ENCODE results near the gene ZG16. TPM values are rescaled to one million over a fixed set of nuclear protein-coding genes. Genes with fewer than 3 reads are reported as not detected.
"Not testable (repeated sequence)": the region's sequence is repeated elsewhere in the genome, so short reads cannot be mapped to it uniquely, and the experiment has no call there.

Gene ZG16
- total and polyA plus RNA-seq, 9 of the 15 experiments (the other 6 are each of a cell fraction or from before 2014, with no cell fraction given), result 0.04 TPM; not detected in 8

GRCh38 chr16:29731768-29732601 is 46.1 kb upstream of the ZG16 start:
- POLR2A ChIA-PET, result interaction anchor here (0.7 to 1.4 kb wide), 2 partner anchors 72 to 84 kb away, joined by 3 read pairs; partner anchors contain the start of gene PAGR1
- ATAC-seq, result not testable (repeated sequence)

GRCh38 chr16:29734786-29735185 is 43.3 kb upstream of the ZG16 start:
- no peak overlapping the region for H3K4me3 ChIP-seq
- no peaks in the 10 kb centered on the region for H3K36me3 ChIP-seq (ENCODE audit: control insufficient read depth, insufficient read depth, low read length)
- intact Hi-C loops (cut with micrococcal nuclease) (no loop called here), in situ Hi-C loops (cut with MboI) (no loop called here)
- no peaks in the 10 kb centered on the region for H4K20me1 ChIP-seq (replicated peaks; ENCODE audit: control insufficient read depth, insufficient read depth, low read length)
- BruUV-seq (replicated peaks), result no TSS peak
- H3K79me2 ChIP-seq (ENCODE audit: control insufficient read depth, insufficient read depth, low read length), result no peaks in the 10 kb centered on the region
- no peaks in the 10 kb centered on the region for H3K9me1 ChIP-seq (ENCODE audit: control insufficient read depth, insufficient read depth, low read length)
- 21% methylated on average over 1 of the region's 1 CpG for WGBS (ENCODE audit: insufficient coverage, low coverage, missing lambda C conversion rate)
- H3K9me3 ChIP-seq (replicated peaks; ENCODE audit: control insufficient read depth, insufficient read depth, low read depth, low read length), result no peaks in the 10 kb centered on the region
- H3K27ac ChIP-seq (ENCODE audit: extremely low read depth, low read depth, low read length), result no peak overlapping the region
- no peak for DNase-seq (ENCODE audit: extremely low read depth in 1 of 4, low spot score in 3 of 4)
- no peak for FAIRE-seq
- no peak overlapping the region for H2AFZ ChIP-seq (ENCODE audit: low read depth, low read length)
- peaks cover 2 to 8% of the 10 kb centered on the region in 2 experiments; a peak in 3 of 5 replicates for H3K4me1 ChIP-seq (replicated peaks in 1 of 2; ENCODE audit: control insufficient read depth in 2 of 2, insufficient read depth in 2 of 2, low read length in 2 of 2)
- POLR2A ChIA-PET, result interaction anchor here (0.6 kb wide), 1 partner anchor 69 kb away, joined by 3 read pairs; no protein-coding TSS in a partner anchor
- H3K27me3 ChIP-seq (ENCODE audit: control insufficient read depth in 2 of 2, insufficient read depth in 2 of 2, low read length in 2 of 2), result peaks cover 0 to 3% of the 10 kb centered on the region in 2 experiments; a peak in 1 of 5 replicates
- no peak for ATAC-seq
- H3K9ac ChIP-seq (ENCODE audit: insufficient read depth in 1 of 2, low read depth in 2 of 2, low read length in 2 of 2), result no peak overlapping the region
- H3K4me2 ChIP-seq (ENCODE audit: insufficient read depth, low read length), result no peak overlapping the region
- CTCF ChIA-PET (ENCODE audit: low intra/inter-chr PET ratio), result no interaction called here
- TF ChIP-seq HMG20A (CRISPR knock-in tag; conservative IDR thresholded peaks at IDR 0.05) (no peak), MAX (CRISPR knock-in tag; IDR thresholded peaks at IDR 0.05) (no peak), RBBP5 (IDR thresholded peaks at IDR 0.05; ENCODE audit: borderline replicate concordance, insufficient read depth, low read length, poor library complexity, severe bottlenecking) (no peak), SMARCC2 (IDR thresholded peaks at IDR 0.05; ENCODE audit: low read depth) (no peak), MAFK (IDR thresholded peaks at IDR 0.05; ENCODE audit: low read length) (no peak), KAT2B (IDR thresholded peaks at IDR 0.05; ENCODE audit: low read depth, low read length) (no peak), ZBTB11 (CRISPR knock-in tag; IDR thresholded peaks at IDR 0.05) (no peak), ZNF212 (CRISPR knock-in tag; IDR thresholded peaks at IDR 0.05) (no peak)

More at GRCh38 chr16:29731768-29732601, 46.1 kb upstream of the ZG16 start:
- in situ Hi-C loops (cut with MboI); H3K4me3 ChIP-seq; H3K9me1 ChIP-seq (ENCODE audit: control insufficient read depth, insufficient read depth, low read length); H3K9ac ChIP-seq (ENCODE audit: insufficient read depth in 1 of 2, low read depth in 2 of 2, low read length in 2 of 2); DNase-seq (ENCODE audit: extremely low read depth in 1 of 4, low spot score in 3 of 4); H2AFZ ChIP-seq (ENCODE audit: low read depth, low read length); H3K4me2 ChIP-seq (ENCODE audit: insufficient read depth, low read length); H4K20me1 ChIP-seq (replicated peaks; ENCODE audit: control insufficient read depth, insufficient read depth, low read length); FAIRE-seq; H3K27ac ChIP-seq (ENCODE audit: extremely low read depth, low read depth, low read length); H3K36me3 ChIP-seq (ENCODE audit: control insufficient read depth, insufficient read depth, low read length); H3K27me3 ChIP-seq (ENCODE audit: control insufficient read depth in 2 of 2, insufficient read depth in 2 of 2, low read length in 2 of 2); H3K9me3 ChIP-seq (replicated peaks; ENCODE audit: control insufficient read depth, insufficient read depth, low read depth, low read length); intact Hi-C loops (cut with micrococcal nuclease); CTCF ChIA-PET (ENCODE audit: low intra/inter-chr PET ratio); BruUV-seq (replicated peaks); H3K79me2 ChIP-seq (ENCODE audit: control insufficient read depth, insufficient read depth, low read length); H3K4me1 ChIP-seq (replicated peaks in 1 of 2; ENCODE audit: control insufficient read depth in 2 of 2, insufficient read depth in 2 of 2, low read length in 2 of 2): not testable (repeated sequence)
- 43% methylated on average over 13 of the region's 13 CpGs for WGBS (ENCODE audit: insufficient coverage, low coverage, missing lambda C conversion rate)
- 0 out of 2 replicates have a peak, but pooled peaks have one; percentile 30 for TF ChIP-seq ZNF766 (CRISPR knock-in tag; conservative IDR thresholded peaks at IDR 0.05)
